ENCODE data around the gene ADAT3. TPM values are rescaled to one million over a fixed set of nuclear protein-coding genes. Genes with fewer than 3 reads are reported as not detected.

Gene ADAT3
- total RNA-seq, 1 donor, result 3.3 TPM

- peak; percentile 98 for DNase-seq (ENCODE audit: insufficient read length, low spot score, missing footprints)
- no peaks in the 10 kb centered on the region for H3K9me3 ChIP-seq (ENCODE audit: low read depth, low read length)
- H3K4me2 ChIP-seq (ENCODE audit: insufficient read depth, low read length), result peak overlapping the region; percentile 88
- peaks cover 4% of the 10 kb centered on the region for H3K36me3 ChIP-seq (ENCODE audit: insufficient read depth, low read length)
- no peaks in the 10 kb centered on the region for H3K79me2 ChIP-seq (ENCODE audit: insufficient read depth, low read length)
- H3K4me1 ChIP-seq (ENCODE audit: insufficient read depth, low read length), result peaks cover 9% of the 10 kb centered on the region
- peak overlapping the region; percentile 66 for H3K4me3 ChIP-seq (ENCODE audit: insufficient read depth, low read length)
- no peaks in the 10 kb centered on the region for H4K20me1 ChIP-seq (ENCODE audit: insufficient read depth, low read length)
- H3K27me3 ChIP-seq (ENCODE audit: insufficient read depth, low read length), result no peaks in the 10 kb centered on the region
- peak overlapping the region; percentile 65 for H2AFZ ChIP-seq (ENCODE audit: low read length)
- peak; percentile 75 for TF ChIP-seq CTCF (IDR thresholded peaks at IDR 0.05; ENCODE audit: extremely low read depth, low read depth, low read length)
- H3K27ac ChIP-seq (ENCODE audit: low read depth, low read length), result no peak overlapping the region
Measured at GRCh38 chr19:1929021-1929742, 24.0 kb downstream of the ADAT3 start.

DNA sequence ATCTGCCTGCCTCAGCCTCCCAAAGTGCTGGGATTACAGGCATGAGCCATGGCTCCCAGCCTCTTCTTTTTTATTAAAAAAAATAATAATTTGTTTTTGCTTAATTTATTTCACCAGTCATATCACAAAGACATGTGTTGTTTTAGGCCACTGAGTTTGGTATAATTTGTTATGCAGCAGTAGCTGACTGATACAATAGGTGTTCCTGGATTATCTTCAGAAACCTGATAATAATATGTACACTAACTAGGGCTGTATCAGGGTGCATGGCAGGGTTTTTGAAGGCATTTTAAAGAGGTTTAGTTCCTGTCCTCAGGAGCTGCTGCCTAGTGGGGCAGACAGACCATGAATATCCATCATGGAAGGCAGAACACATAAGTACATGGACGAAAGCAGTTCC is 26.2 kb downstream of the ADAT3 start:
- Histone ChIP-seq H3K36me3 (ENCODE audit: insufficient read depth, low read length) (no peaks in the 10 kb centered on the region), H3K9me3 (ENCODE audit: low read depth, low read length) (no peaks in the 10 kb centered on the region), H4K20me1 (ENCODE audit: insufficient read depth, low read length) (no peaks in the 10 kb centered on the region), H3K27me3 (ENCODE audit: insufficient read depth, low read length) (no peaks in the 10 kb centered on the region), H3K79me2 (ENCODE audit: insufficient read depth, low read length) (no peaks in the 10 kb centered on the region), H3K4me3 (ENCODE audit: insufficient read depth, low read length) (no peak overlapping the region), H3K4me1 (ENCODE audit: insufficient read depth, low read length) (peaks cover 9% of the 10 kb centered on the region), H3K27ac (ENCODE audit: low read depth, low read length) (no peak overlapping the region), H2AFZ (ENCODE audit: low read length) (no peak overlapping the region), H3K4me2 (ENCODE audit: insufficient read depth, low read length) (no peak overlapping the region)
- DNase-seq (ENCODE audit: insufficient read length, low spot score, missing footprints), result no peak
- TF ChIP-seq CTCF (IDR thresholded peaks at IDR 0.05; ENCODE audit: extremely low read depth, low read depth, low read length), result no peak

- Histone ChIP-seq H3K4me2 (ENCODE audit: insufficient read depth, low read length) (no peak overlapping the region), H3K27me3 (ENCODE audit: insufficient read depth, low read length) (no peaks in the 10 kb centered on the region), H3K4me1 (ENCODE audit: insufficient read depth, low read length) (peaks cover 9% of the 10 kb centered on the region), H3K79me2 (ENCODE audit: insufficient read depth, low read length) (no peaks in the 10 kb centered on the region), H4K20me1 (ENCODE audit: insufficient read depth, low read length) (no peaks in the 10 kb centered on the region), H2AFZ (ENCODE audit: low read length) (no peak overlapping the region), H3K9me3 (ENCODE audit: low read depth, low read length) (no peaks in the 10 kb centered on the region), H3K36me3 (ENCODE audit: insufficient read depth, low read length) (no peaks in the 10 kb centered on the region), H3K27ac (ENCODE audit: low read depth, low read length) (no peak overlapping the region), H3K4me3 (ENCODE audit: insufficient read depth, low read length) (no peak overlapping the region)
- TF ChIP-seq CTCF (IDR thresholded peaks at IDR 0.05; ENCODE audit: extremely low read depth, low read depth, low read length), result no peak
- DNase-seq (ENCODE audit: insufficient read length, low spot score, missing footprints), result no peak
Measured at GRCh38 chr19:1932395-1932794, 27.2 kb downstream of the ADAT3 start.

GRCh38 chr19:1933244-1933643 is 28.0 kb downstream of the ADAT3 start:
- no peaks in the 10 kb centered on the region for H3K79me2 ChIP-seq (ENCODE audit: insufficient read depth, low read length)
- no peaks in the 10 kb centered on the region for H4K20me1 ChIP-seq (ENCODE audit: insufficient read depth, low read length)
- H3K4me1 ChIP-seq (ENCODE audit: insufficient read depth, low read length), result peaks cover 9% of the 10 kb centered on the region
- H3K4me3 ChIP-seq (ENCODE audit: insufficient read depth, low read length), result no peak overlapping the region
- no peaks in the 10 kb centered on the region for H3K27me3 ChIP-seq (ENCODE audit: insufficient read depth, low read length)
- H2AFZ ChIP-seq (ENCODE audit: low read length), result no peak overlapping the region
- no peak overlapping the region for H3K27ac ChIP-seq (ENCODE audit: low read depth, low read length)
- no peak for TF ChIP-seq CTCF (IDR thresholded peaks at IDR 0.05; ENCODE audit: extremely low read depth, low read depth, low read length)
- H3K4me2 ChIP-seq (ENCODE audit: insufficient read depth, low read length), result no peak overlapping the region
- no peaks in the 10 kb centered on the region for H3K9me3 ChIP-seq (ENCODE audit: low read depth, low read length)
- H3K36me3 ChIP-seq (ENCODE audit: insufficient read depth, low read length), result no peaks in the 10 kb centered on the region
- no peak for DNase-seq (ENCODE audit: insufficient read length, low spot score, missing footprints)
